Mucosa of rectum (tissue), 2 donors: ENCODE measurements around the gene HYDIN.
"Not testable (repeated sequence)": the region's sequence is repeated elsewhere in the genome, so short reads cannot be mapped to it uniquely, and the experiment has no call there.

Experiments
- H3K27ac ChIP-seq, 2 donors: one replicate each; pipeline ENCODE4 v1.7.0; 2013; ENCODE audit warnings: inconsistent platforms in 2 of 2, low read depth in 2 of 2, low read length in 2 of 2
- H3K27me3 ChIP-seq, 2 donors: one replicate each; pipeline ENCODE4 v1.7.0; 2013; ENCODE audit warnings: low read length in 2 of 2; ENCODE audit not compliant: control insufficient read depth in 2 of 2, insufficient read depth in 2 of 2
- H3K36me3 ChIP-seq, 2 donors: one replicate each; pipeline ENCODE4 v1.7.0; 2013; ENCODE audit warnings: low read length in 2 of 2; ENCODE audit not compliant: control insufficient read depth in 2 of 2, insufficient read depth in 2 of 2
- H3K4me1 ChIP-seq, 2 donors: one replicate each; pipeline ENCODE4 v1.7.0; 2013; ENCODE audit warnings: low read length in 2 of 2, mild to moderate bottlenecking in 1 of 2; ENCODE audit not compliant: control insufficient read depth in 2 of 2, insufficient read depth in 2 of 2
- H3K4me3 ChIP-seq, 2 donors: one replicate each; pipeline ENCODE4 v1.7.0; 2013; ENCODE audit warnings: low read length in 2 of 2
- H3K9ac ChIP-seq, 2 donors: one replicate each; pipeline ENCODE4 v1.7.0; 2013; ENCODE audit warnings: low read length in 2 of 2, low read depth in 1 of 2, mild to moderate bottlenecking in 1 of 2
- H3K9me3 ChIP-seq, 2 donors: one replicate each; pipeline ENCODE4 v1.7.0; 2013; ENCODE audit warnings: low read length in 2 of 2; ENCODE audit not compliant: control insufficient read depth in 2 of 2
- donor health status: healthy.
- donor health status: Normal muscosa, but diverticular disease.

Gene HYDIN

DNA sequence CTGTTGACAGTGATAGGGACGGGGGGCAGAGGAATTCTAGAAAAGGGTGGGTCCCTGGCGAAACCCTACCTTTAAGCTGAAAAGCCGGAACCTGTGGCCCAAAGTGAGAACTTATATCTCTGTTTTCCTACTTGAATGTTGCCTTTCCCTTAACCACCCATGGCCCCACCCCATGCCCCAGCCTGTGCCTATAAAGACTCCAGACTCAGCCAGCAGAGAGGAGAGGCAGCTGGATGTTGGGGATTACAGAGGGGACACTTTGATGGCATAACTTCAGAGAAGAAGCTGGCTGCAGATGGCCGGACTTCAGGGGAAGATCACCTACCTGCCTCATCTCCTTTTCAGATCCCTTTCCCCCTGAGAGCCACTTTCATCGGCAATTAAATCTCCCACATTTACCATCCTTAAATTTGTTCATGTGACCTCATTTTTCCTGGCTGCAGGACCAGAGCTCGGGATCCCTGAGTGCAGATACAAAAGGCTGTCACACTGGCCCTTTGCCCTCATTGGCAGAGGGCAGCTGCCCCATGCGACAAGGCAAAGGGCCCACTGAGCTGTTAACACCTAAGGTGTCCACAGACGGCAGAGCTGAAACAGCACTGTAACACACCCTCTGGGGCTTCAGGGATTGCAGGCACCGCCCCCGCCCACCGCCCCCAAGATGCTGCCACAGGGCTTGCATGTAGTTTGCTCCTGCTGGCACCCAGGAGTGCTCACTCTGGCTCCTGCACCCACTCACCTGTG lies 191.0 kb downstream of the HYDIN start:
- H3K27ac ChIP-seq, H3K36me3 ChIP-seq, H3K9me3 ChIP-seq, H3K4me3 ChIP-seq, H3K9ac ChIP-seq, H3K27me3 ChIP-seq, H3K4me1 ChIP-seq: not testable (repeated sequence)

DNA sequence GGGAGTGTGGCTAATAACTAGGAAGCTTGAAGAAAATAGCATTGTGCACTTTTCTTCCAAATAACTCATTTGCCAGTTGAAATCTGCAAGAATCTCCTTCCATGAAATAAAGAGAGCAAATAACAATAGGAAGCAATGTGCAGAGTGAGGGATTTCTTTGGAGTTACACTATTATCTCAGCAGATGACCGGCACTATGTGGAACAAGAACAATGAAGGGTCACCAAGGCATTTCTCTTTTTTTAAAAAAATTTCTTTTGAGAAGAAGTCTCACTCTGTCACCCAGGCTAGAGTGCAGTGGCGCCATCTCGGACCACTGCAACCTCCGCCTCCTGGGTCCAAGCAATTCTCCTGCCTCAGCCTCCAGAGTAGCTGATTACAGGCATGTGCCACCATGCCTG lies 192.1 kb downstream of the HYDIN start:
- H3K27ac ChIP-seq, H3K4me1 ChIP-seq, H3K9me3 ChIP-seq, H3K36me3 ChIP-seq, H3K9ac ChIP-seq, H3K4me3 ChIP-seq, H3K27me3 ChIP-seq: not testable (repeated sequence)

DNA sequence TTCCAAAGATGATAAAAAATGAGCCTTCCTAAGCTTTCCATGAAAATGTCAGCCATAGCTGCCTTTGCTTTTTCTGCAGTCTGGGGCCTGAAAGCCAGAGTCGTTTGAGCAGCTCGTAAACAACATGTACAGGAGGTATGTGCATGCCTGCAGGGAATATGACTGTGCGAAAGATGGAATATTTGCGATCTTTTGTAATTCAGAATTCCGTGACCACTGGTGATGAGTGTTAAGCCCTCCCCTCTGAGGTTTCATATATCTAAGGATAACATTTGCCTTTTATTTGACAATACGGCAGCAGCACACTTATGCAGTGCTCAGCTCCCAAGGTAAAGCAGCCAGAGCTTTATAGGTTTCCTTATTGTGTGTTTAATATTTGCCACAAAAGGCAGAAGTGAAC lies 192.5 kb downstream of the HYDIN start:
- H3K27ac ChIP-seq, H3K27me3 ChIP-seq, H3K4me3 ChIP-seq, H3K9ac ChIP-seq, H3K9me3 ChIP-seq, H3K36me3 ChIP-seq, H3K4me1 ChIP-seq: not testable (repeated sequence)

DNA sequence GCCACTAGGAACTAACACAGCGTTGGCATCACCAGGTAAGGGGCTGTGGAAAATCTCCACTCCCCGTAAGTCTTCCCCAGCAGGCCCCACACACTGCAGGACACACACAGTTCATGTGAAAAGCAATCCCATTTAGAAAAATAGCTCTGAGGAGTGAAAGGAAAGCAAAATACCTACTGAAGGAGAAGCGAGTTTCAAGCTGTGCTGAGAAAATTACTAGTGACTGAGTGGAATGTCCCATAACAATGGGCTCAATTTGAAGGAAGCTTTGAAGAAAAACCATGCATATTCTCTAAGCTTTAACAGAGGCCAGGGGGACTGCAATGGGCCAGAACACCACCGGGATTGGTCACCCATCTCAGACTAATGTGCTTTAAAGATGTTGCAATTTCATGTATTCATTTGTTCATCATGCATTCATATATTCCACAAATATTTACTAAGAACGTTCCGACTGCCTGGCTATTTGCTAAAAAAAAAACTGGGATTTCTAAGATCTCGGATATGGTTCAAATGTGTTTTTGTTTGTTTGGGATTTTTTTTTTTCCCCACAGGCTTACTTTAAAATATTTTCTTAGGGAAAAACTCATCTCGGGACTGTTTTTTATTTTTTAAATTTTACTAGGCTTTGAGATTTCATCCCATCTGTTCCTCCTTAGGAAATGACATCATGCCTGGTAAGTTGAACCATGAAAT lies 202.3 kb downstream of the HYDIN start:
- H3K4me3 ChIP-seq, H3K4me1 ChIP-seq, H3K27me3 ChIP-seq, H3K9ac ChIP-seq, H3K36me3 ChIP-seq, H3K27ac ChIP-seq, H3K9me3 ChIP-seq: not testable (repeated sequence)

DNA sequence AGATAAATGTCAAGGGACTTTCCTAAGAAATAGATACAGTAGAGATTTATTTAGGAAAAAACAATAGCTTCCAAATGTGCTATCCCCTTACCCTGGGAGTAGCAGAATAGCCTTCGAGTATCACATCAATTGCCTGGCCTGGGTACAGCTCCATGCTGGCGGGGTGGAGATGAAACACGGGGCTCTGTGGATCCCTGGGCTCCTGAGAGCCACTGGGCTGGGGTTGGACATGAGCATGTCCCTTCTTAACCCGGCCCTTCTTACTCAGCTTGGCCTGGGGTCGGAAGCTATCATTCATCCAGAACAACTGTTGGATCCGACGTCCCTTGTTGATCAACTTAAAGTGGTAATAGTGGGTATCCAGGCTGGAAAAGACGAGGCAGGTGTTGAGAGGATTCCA lies 203.0 kb downstream of the HYDIN start:
- not testable (repeated sequence) for H3K27ac ChIP-seq, H3K9me3 ChIP-seq, H3K27me3 ChIP-seq, H3K9ac ChIP-seq, H3K4me1 ChIP-seq, H3K4me3 ChIP-seq, H3K36me3 ChIP-seq

DNA sequence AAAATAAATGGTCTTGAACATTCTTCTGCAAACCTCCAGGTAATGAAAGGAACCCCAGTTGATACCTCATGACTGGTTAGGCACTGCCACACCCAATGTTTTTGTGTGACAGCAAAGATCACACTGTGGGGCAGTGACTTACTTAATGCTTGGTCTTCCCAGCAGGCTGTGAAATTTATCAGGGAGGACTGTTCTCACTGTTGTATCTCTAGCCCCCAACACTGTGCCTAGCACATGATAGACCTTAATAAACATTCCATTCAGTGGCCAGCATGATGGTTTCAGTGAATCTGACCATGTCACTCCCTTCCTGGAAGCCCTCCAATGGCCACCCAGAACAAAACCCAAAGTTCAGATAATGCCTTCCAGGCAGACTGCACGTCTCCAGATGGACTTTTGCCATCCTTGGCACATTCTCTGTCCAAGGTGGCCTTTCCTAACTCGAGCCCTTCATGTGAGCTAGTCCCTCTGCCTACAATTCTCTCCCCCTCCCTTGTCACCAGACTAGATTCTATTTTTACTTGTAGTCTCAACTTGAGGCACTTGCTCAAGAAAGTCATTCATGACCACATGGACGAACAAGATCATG lies 206.6 kb downstream of the HYDIN start:
- not testable (repeated sequence) for H3K27me3 ChIP-seq, H3K9ac ChIP-seq, H3K4me3 ChIP-seq, H3K36me3 ChIP-seq, H3K4me1 ChIP-seq, H3K27ac ChIP-seq, H3K9me3 ChIP-seq

DNA sequence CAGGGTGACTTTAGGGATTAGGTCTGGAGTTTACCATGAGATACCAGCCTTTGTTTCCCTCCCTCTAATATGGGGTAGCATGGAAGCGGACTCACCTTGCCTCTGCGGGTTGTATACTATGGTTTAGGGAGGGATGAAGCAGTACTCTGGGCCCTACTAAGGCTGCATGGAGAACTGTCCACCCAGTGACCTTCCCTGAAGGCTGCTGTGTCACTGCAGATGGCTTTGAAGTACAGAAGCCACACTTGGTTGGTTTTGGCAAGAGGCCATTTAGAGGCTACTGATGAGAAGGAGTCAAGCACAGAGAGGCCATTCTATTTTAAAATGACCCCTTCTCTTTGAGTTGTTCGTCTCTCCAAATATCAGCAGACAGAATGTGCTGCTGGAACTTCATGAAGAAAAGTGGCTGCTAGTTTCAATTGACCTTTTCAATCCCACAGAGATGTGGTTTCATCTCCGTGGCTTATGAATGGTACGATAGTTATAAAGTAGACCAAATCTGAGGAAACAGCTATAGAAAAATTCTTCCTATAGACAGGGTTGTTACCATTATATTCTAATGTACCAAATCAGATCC lies 208.5 kb downstream of the HYDIN start:
- H3K4me3 ChIP-seq, H3K9ac ChIP-seq, H3K4me1 ChIP-seq, H3K9me3 ChIP-seq, H3K36me3 ChIP-seq, H3K27ac ChIP-seq, H3K27me3 ChIP-seq: not testable (repeated sequence)

DNA sequence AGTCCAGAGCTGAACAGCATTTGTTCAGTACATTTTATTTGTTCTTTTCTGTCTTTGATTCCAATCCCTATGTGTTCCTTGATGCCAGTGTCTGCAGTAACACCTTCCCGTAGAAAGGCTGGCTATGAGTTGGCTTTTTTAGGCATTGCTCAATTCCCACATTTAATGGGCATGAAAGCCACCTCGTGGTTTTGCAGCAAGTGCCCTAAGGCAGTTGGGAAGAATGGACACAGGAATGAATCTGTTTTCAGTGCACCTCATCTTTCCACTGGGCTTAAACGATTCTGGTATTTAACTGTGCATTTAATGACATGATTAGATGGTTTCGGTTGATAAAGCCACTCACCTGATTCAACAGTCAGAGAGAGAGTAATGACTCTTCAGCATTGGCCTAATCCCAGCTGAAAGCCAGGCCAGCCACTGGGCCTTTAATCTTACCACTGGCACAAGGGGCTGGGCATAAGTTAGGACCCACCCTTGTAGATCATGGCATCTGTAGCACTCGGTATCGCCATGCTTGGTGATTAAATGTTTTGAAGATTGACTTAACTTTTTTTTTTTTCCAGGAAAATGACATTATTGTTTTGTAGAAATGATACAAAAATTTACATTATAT lies 211.3 kb downstream of the HYDIN start:
- not testable (repeated sequence) for H3K27ac ChIP-seq, H3K4me1 ChIP-seq, H3K9ac ChIP-seq, H3K9me3 ChIP-seq, H3K27me3 ChIP-seq, H3K4me3 ChIP-seq, H3K36me3 ChIP-seq

DNA sequence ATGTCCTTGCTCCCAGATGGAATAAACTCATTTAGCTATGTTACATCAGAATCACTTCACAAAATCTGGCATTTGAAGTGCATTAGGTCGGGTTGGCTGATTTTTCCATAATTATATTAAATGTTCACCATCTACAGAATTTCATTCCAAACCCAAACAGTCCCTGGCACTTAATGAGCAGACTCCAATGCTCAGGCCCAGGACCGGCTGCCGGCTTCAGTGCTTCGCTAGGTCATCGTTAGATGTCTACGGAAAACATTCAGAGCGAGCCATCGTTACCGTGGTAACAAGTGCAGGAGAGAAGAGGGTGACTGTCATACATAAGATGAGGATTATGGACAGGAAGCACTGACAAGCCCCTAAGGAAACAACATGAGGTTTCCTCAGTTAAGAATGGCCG lies 215.1 kb downstream of the HYDIN start:
- not testable (repeated sequence) for H3K4me1 ChIP-seq, H3K27ac ChIP-seq, H3K9ac ChIP-seq, H3K4me3 ChIP-seq, H3K9me3 ChIP-seq, H3K36me3 ChIP-seq, H3K27me3 ChIP-seq
